ENCODE results near the gene IL17REL. TPM values are rescaled to one million over a fixed set of nuclear protein-coding genes. Genes with fewer than 3 reads are reported as not detected.

IL17REL gene
- total and polyA plus RNA-seq, 2 of the 13 experiments (the other 11 are each of a cell fraction or from before 2014, with no cell fraction given) = not detected

GRCh38 chr22:49961601-49962011, 51.0 kb downstream of the IL17REL start (continued):
- TF ChIP-seq HOXA9 (CRISPR knock-in tag; IDR thresholded peaks at IDR 0.05; ENCODE audit: borderline replicate concordance) (peak; percentile 17; the same call in 1 of the 2 replicates), ZFY (CRISPR knock-in tag; IDR thresholded peaks at IDR 0.05) (peak; percentile 24; the same call in 1 of the 2 replicates), RBM22 (optimal IDR thresholded peaks at IDR 0.05; ENCODE audit: low read length) (peak; percentile 62), PITX1 (CRISPR knock-in tag; IDR thresholded peaks at IDR 0.05) (no peak), SRY (CRISPR knock-in tag; IDR thresholded peaks at IDR 0.05) (0 out of 2 replicates have a peak, but pooled peaks have one; percentile 72), ARHGAP35 (CRISPR knock-in tag; IDR thresholded peaks at IDR 0.05; ENCODE audit: borderline replicate concordance) (no peak; the same call in 1 of the 2 replicates), ZSCAN22 (CRISPR knock-in tag; IDR thresholded peaks at IDR 0.05) (no peak), HDAC1 (CRISPR knock-in tag; IDR thresholded peaks at IDR 0.05) (peak; percentile 58), ZFP91 (CRISPR knock-in tag; IDR thresholded peaks at IDR 0.05; ENCODE audit: borderline replicate concordance) (peak; percentile 27; the same call in 1 of the 2 replicates), REL (CRISPR knock-in tag; conservative IDR thresholded peaks at IDR 0.05) (0 out of 2 replicates have a peak, but pooled peaks have one; percentile 65), FIP1L1 (IDR thresholded peaks at IDR 0.05; ENCODE audit: borderline replicate concordance, insufficient read depth, low read depth, low read length) (no peak), ZHX2 (IDR thresholded peaks at IDR 0.05; ENCODE audit: low read depth) (no peak), ZHX2 (CRISPR knock-in tag; IDR thresholded peaks at IDR 0.05; ENCODE audit: borderline replicate concordance) (0 out of 2 replicates have a peak, but pooled peaks have one; percentile 27), ZNF235 (CRISPR knock-in tag; IDR thresholded peaks at IDR 0.05; ENCODE audit: borderline replicate concordance) (0 out of 2 replicates have a peak, but pooled peaks have one; percentile 58), TAF1 (CRISPR knock-in tag; IDR thresholded peaks at IDR 0.05) (peak; percentile 30), ZNF891 (CRISPR knock-in tag; IDR thresholded peaks at IDR 0.05) (0 out of 2 replicates have a peak, but pooled peaks have one; percentile 38), AHR (CRISPR knock-in tag; IDR thresholded peaks at IDR 0.05) (0 out of 2 replicates have a peak, but pooled peaks have one; percentile 16), PHF8 (CRISPR knock-in tag; IDR thresholded peaks at IDR 0.05) (peak; percentile 62), YEATS4 (CRISPR knock-in tag; IDR thresholded peaks at IDR 0.05; ENCODE audit: borderline replicate concordance) (0 out of 2 replicates have a peak, but pooled peaks have one; percentile 12), RNF2 (conservative IDR thresholded peaks at IDR 0.05; ENCODE audit: low read depth) (no peak)
- TF ChIP-seq, protein P1, sequence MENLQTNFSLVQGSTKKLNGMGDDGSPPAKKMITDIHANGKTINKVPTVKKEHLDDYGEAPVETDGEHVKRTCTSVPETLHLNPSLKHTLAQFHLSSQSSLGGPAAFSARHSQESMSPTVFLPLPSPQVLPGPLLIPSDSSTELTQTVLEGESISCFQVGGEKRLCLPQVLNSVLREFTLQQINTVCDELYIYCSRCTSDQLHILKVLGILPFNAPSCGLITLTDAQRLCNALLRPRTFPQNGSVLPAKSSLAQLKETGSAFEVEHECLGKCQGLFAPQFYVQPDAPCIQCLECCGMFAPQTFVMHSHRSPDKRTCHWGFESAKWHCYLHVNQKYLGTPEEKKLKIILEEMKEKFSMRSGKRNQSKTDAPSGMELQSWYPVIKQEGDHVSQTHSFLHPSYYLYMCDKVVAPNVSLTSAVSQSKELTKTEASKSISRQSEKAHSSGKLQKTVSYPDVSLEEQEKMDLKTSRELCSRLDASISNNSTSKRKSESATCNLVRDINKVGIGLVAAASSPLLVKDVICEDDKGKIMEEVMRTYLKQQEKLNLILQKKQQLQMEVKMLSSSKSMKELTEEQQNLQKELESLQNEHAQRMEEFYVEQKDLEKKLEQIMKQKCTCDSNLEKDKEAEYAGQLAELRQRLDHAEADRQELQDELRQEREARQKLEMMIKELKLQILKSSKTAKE (CRISPR knock-in tag; IDR thresholded peaks at IDR 0.05; ENCODE audit: borderline replicate concordance) = 0 out of 2 replicates have a peak, but pooled peaks have one; percentile 22

Measured in HepG2 (cell line).